ENCODE results near the gene PALM.

GRCh38 chr19:742540-743075 is 33.9 kb downstream of the PALM start:
- TF ChIP-seq ZFP3 (CRISPR knock-in tag; IDR thresholded peaks at IDR 0.05) (no peak), ESRRG (CRISPR knock-in tag; IDR thresholded peaks at IDR 0.05) (no peak), CREB5 (CRISPR knock-in tag; IDR thresholded peaks at IDR 0.05; ENCODE audit: low read depth) (no peak)

Measured in SK-N-SH treated with all-trans-retinoic acid at 6 μM for 48 hours (cell line).